Prostate gland (tissue), 2 donors: ENCODE data around the gene ZNF100. TPM values are rescaled to one million over a fixed set of nuclear protein-coding genes. Genes with fewer than 3 reads are reported as not detected.
"Not testable (repeated sequence)": the region's sequence is repeated elsewhere in the genome, so short reads cannot be mapped to it uniquely, and the experiment has no call there.

ENCODE experiments used
- DNase-seq: peaks from one replicate; pipeline ENCODE4 v3.0.0-alpha.2; 2019; ENCODE audit warnings: low spot score
- H3K27ac ChIP-seq, 2 donors: fragments of 200-600 bp; sonication (generic); 2 replicates each; pipeline ENCODE4 v1.5.1; 2017 to 2019
- H3K27me3 ChIP-seq: fragments of 200-600 bp; sonication (generic); replicated peaks from 2 replicates; pipeline ENCODE4 v1.5.1; 2019; ENCODE audit not compliant: insufficient read depth
- H3K36me3 ChIP-seq, 2 donors: fragments of 200-600 bp; sonication (generic); 1 replicate in 1 of 2; 2 replicates in 1 of 2; pipeline versions ENCODE4 v1.5.1 to v1.8.1; 2017 to 2019
- H3K4me1 ChIP-seq: fragments of 200-600 bp; sonication (generic); replicated peaks from 2 replicates; pipeline ENCODE4 v1.5.1; 2019
- H3K4me3 ChIP-seq, 2 donors: fragments of 200-600 bp; sonication (generic); 2 replicates each; pipeline ENCODE4 v1.5.1; 2017 to 2019
- H3K9me3 ChIP-seq: fragments of 200-600 bp; sonication (generic); 2 replicates; pipeline ENCODE4 v1.5.1; 2017
- CTCF ChIP-seq, 4 experiments: fragments of 200-600 bp in 2 of 4; fragments of 450-650 bp in 2 of 4; sonication (generic) in 2 of 4; IDR thresholded peaks; 1 replicate in 3 of 4; 2 replicates in 1 of 4; pipeline ENCODE4 v1.5.1; 2016 to 2019; ENCODE audit warnings: antibody characterized with exemption in 4 of 4, mild to moderate bottlenecking in 2 of 4, moderate library complexity in 2 of 4
- POLR2A ChIP-seq: fragments of 450-650 bp; IDR thresholded peaks from one replicate; pipeline ENCODE4 v1.6.1; 2016; ENCODE audit warnings: antibody characterized with exemption, mild to moderate bottlenecking
- POLR2AphosphoS5 ChIP-seq: sonication (generic); formaldehyde crosslinking; IDR thresholded peaks from one replicate; pipeline ENCODE4 v1.6.1; 2017; ENCODE audit warnings: antibody characterized with exemption
- WGBS: methylation state at CpG from one replicate; pipeline ENCODE4 v1.1.5; 2018; 5-methylcytosine and 5-hydroxymethylcytosine counted together
- intact Hi-C: fragments of 100-400 bp; cut with DNase I; formaldehyde crosslinking; loops from one replicate; pipeline ENCODE4 v1.14.2; 2022
- total RNA-seq, 2 donors: library from RNA; depleted of rRNA; stranded (reverse); fragments of >200 nt; gene quantifications; one replicate each; pipeline ENCODE4 v1.1.0, GENCODE V29; 2016

Gene ZNF100
- total RNA-seq, 2 donors from 2014 or later: 6.4 to 7.7 TPM

GRCh38 chr19:21749090-21749489, 18.3 kb downstream of the ZNF100 start:
- H3K27me3 ChIP-seq: no peaks in the 10 kb centered on the region
- no peak overlapping the region for H3K4me3 ChIP-seq
- no peaks in the 10 kb centered on the region for H3K4me1 ChIP-seq
- intact Hi-C loops: no loop called here
- H3K36me3 ChIP-seq: peaks cover 0 to 5% of the 10 kb centered on the region in 2 donors
- H3K27ac ChIP-seq: no peak overlapping the region
- 70% methylated on average over 4 of the region's 4 CpGs for WGBS
- TF ChIP-seq POLR2AphosphoS5 (no peak), CTCF (IDR thresholded peaks at IDR 0.05) (no peak), POLR2A (no peak)
- H3K9me3 ChIP-seq: no peaks in the 10 kb centered on the region
- no peak for DNase-seq

- Histone ChIP-seq H3K4me1 (no peaks in the 10 kb centered on the region), H3K9me3 (no peaks in the 10 kb centered on the region), H3K27me3 (no peaks in the 10 kb centered on the region), H3K4me3 (no peak overlapping the region), H3K27ac (no peak overlapping the region), H3K36me3 (peaks cover 0 to 5% of the 10 kb centered on the region in 2 donors)
- WGBS: 57% methylated on average over 1 of the region's 1 CpG
- TF ChIP-seq CTCF (IDR thresholded peaks at IDR 0.05) (no peak), POLR2A (no peak), POLR2AphosphoS5 (no peak)
- intact Hi-C loops: no loop called here
- no peak for DNase-seq
Measured at GRCh38 chr19:21748088-21748487, 19.3 kb downstream of the ZNF100 start.

GRCh38 chr19:21740559-21740958, 26.8 kb downstream of the ZNF100 start:
- 96% methylated on average over 4 of the region's 4 CpGs for WGBS
- no peaks in the 10 kb centered on the region for H3K9me3 ChIP-seq
- H3K27ac ChIP-seq: no peak overlapping the region
- DNase-seq: no peak
- TF ChIP-seq CTCF (IDR thresholded peaks at IDR 0.05) (no peak), POLR2A (no peak)
- H3K36me3 ChIP-seq: no peaks in the 10 kb centered on the region
- H3K27me3 ChIP-seq: no peaks in the 10 kb centered on the region
- intact Hi-C loops: no loop called here
- no peaks in the 10 kb centered on the region for H3K4me1 ChIP-seq
- H3K4me3 ChIP-seq: no peak overlapping the region

- H3K27me3 ChIP-seq, H3K4me3 ChIP-seq, DNase-seq, intact Hi-C loops, H3K9me3 ChIP-seq, H3K36me3 ChIP-seq, H3K27ac ChIP-seq, H3K4me1 ChIP-seq: not testable (repeated sequence)
- WGBS: 97% methylated on average over 5 of the region's 5 CpGs
Measured at GRCh38 chr19:21726942-21727747, 40.2 kb downstream of the ZNF100 start.

- TF ChIP-seq POLR2AphosphoS5 (no peak), CTCF (IDR thresholded peaks at IDR 0.05) (no peak), POLR2A (no peak)
- Histone ChIP-seq H3K4me3 (no peak overlapping the region), H3K27ac (no peak overlapping the region), H3K36me3 (no peaks in the 10 kb centered on the region), H3K27me3 (no peaks in the 10 kb centered on the region), H3K9me3 (no peaks in the 10 kb centered on the region), H3K4me1 (no peaks in the 10 kb centered on the region)
- WGBS: 72% methylated on average over 4 of the region's 4 CpGs
- DNase-seq: no peak
- intact Hi-C loops: no loop called here
Measured at GRCh38 chr19:21713761-21714160, 53.6 kb downstream of the ZNF100 start.
